Ovary (tissue), 3 donors: ENCODE data around the gene VAV2.

Experiments used
- CTCF ChIP-seq, 3 donors: fragments of 450-650 bp in 2 of 3; fragments of 200-600 bp in 1 of 3; IDR thresholded peaks; one replicate each; pipeline versions ENCODE4 v1.5.1 to v1.8.0; 2016 to 2022; ENCODE audit warnings: antibody characterized with exemption in 3 of 3, mild to moderate bottlenecking in 1 of 3
- POLR2A ChIP-seq: fragments of 450-650 bp; IDR thresholded peaks from one replicate; pipeline ENCODE4 v1.6.1; 2017; ENCODE audit warnings: antibody characterized with exemption, mild to moderate bottlenecking, moderate library complexity
- donor health status: DM: no; HTN: no; CAD: no.

- TF ChIP-seq CTCF (IDR thresholded peaks at IDR 0.05), result no peak
- TF ChIP-seq POLR2A, result no peak
Measured at GRCh38 chr9:133809335-133809734, 182.8 kb downstream of the VAV2 start.
